C4-2B (cell line): ENCODE results near the gene LRRC3.

Experiments used
- CTCF ChIP-seq: fragments of 450-650 bp; conservative IDR thresholded peaks from 2 replicates; pipeline ENCODE4 v1.5.1; 2017; ENCODE audit warnings: mild to moderate bottlenecking
- ZFX ChIP-seq: fragments of 450-650 bp; IDR thresholded peaks from 2 replicates; pipeline ENCODE4 v1.6.1; 2017

- peak; percentile 64 for TF ChIP-seq CTCF
- no peak for TF ChIP-seq ZFX
Measured at GRCh38 chr21:44444286-44444931, 10.9 kb upstream of the LRRC3 start.
